Neutrophil (primary cell): ENCODE data around the gene REL.
A peak's percentile ranks its signal among the peaks of the same experiment; 100 is the strongest.

Experiments used
- H3K27ac ChIP-seq: fragments of 200-600 bp; sonication (generic); 2 replicates; pipeline ENCODE4 v1.5.1; 2016; ENCODE audit warnings: mild to moderate bottlenecking, moderate library complexity
- H3K27me3 ChIP-seq: fragments of 200-600 bp; sonication (generic); 2 replicates; pipeline ENCODE4 v1.6.0; 2016; ENCODE audit warnings: mild to moderate bottlenecking
- H3K36me3 ChIP-seq: fragments of 200-600 bp; sonication (generic); 2 replicates; pipeline ENCODE4 v1.5.1; 2017
- H3K4me1 ChIP-seq, 2 experiments: fragments of 200-600 bp in 1 of 2; sonication (generic) in 1 of 2; 1 replicate in 1 of 2; 2 replicates in 1 of 2; pipeline versions ENCODE4 v1.5.1 to v1.6.1; 2013 to 2016; ENCODE audit warnings: low read depth in 1 of 2, low read length in 1 of 2, mild to moderate bottlenecking in 1 of 2, moderate library complexity in 1 of 2; ENCODE audit not compliant: control insufficient read depth in 1 of 2, insufficient read depth in 1 of 2
- H3K4me3 ChIP-seq, 2 experiments: fragments of 200-600 bp in 1 of 2; sonication (generic) in 1 of 2; 1 replicate in 1 of 2; 2 replicates in 1 of 2; pipeline ENCODE4 v1.5.1; 2013 to 2016; ENCODE audit warnings: low read depth in 1 of 2, low read length in 1 of 2, mild to moderate bottlenecking in 1 of 2, moderate library complexity in 1 of 2
- H3K9me3 ChIP-seq: fragments of 200-600 bp; sonication (generic); 2 replicates; pipeline ENCODE4 v1.5.1; 2016
- TF ChIP-seq, protein P1 (sequence below): fragments of 200-600 bp; sonication (generic); IDR thresholded peaks from 2 replicates; pipeline ENCODE4 v1.5.1; 2016; ENCODE audit warnings: antibody characterized with exemption

Gene REL

DNA sequence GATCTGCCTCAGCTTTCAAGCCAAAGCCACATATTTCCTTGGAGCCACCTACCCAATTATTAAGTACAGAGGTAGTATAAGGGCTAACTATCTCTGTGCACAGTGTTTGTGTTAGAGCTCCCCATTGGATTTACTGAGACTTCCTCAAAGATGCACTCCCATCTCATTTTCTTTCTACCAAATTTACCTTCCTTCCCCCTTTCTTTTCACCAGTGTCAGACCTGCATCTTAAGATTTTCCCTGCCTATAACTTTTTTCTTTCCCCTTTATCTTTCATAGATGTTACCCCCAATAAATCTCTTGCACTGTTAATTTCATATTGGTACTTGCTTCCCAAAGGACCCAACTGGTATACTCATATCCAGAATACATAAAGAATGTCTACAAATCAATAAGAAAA, 5.9 kb upstream of the REL start:
- TF ChIP-seq, protein P1, sequence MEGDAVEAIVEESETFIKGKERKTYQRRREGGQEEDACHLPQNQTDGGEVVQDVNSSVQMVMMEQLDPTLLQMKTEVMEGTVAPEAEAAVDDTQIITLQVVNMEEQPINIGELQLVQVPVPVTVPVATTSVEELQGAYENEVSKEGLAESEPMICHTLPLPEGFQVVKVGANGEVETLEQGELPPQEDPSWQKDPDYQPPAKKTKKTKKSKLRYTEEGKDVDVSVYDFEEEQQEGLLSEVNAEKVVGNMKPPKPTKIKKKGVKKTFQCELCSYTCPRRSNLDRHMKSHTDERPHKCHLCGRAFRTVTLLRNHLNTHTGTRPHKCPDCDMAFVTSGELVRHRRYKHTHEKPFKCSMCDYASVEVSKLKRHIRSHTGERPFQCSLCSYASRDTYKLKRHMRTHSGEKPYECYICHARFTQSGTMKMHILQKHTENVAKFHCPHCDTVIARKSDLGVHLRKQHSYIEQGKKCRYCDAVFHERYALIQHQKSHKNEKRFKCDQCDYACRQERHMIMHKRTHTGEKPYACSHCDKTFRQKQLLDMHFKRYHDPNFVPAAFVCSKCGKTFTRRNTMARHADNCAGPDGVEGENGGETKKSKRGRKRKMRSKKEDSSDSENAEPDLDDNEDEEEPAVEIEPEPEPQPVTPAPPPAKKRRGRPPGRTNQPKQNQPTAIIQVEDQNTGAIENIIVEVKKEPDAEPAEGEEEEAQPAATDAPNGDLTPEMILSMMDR = no peak
- Histone ChIP-seq H3K4me1 (peaks cover 2 to 4% of the 10 kb centered on the region in 2 experiments), H3K9me3 (no peaks in the 10 kb centered on the region), H3K27ac (no peak overlapping the region), H3K4me3 (no peak overlapping the region), H3K36me3 (no peaks in the 10 kb centered on the region), H3K27me3 (no peaks in the 10 kb centered on the region)

DNA sequence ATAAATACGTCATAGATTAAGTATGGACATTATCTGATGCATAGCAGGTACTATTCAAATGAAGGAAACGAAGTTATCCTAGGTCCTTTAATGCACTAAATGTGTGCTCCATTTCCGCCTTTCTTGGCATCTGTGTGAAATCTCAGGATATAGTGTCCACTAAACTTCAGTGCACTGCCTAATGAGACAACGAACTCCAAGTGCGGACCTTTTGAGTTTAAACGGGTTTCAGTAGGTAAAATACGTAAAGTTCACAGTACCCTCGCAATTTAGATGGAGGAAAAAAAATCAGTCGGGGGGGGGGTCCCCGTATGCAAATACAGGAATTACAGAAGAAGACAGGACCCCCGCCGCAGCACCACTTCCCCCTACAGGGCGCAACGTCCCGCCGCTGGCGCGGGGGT, 729 bp upstream of the REL start:
- peak overlapping the region; percentile 99 for H3K27ac ChIP-seq
- H3K4me1 ChIP-seq = peaks cover 32 to 38% of the 10 kb centered on the region in 2 experiments
- TF ChIP-seq, protein P1 = no peak
- no peaks in the 10 kb centered on the region for H3K36me3 ChIP-seq
- H3K4me3 ChIP-seq = peak overlapping the region; percentile 90 to 99
- H3K9me3 ChIP-seq = no peaks in the 10 kb centered on the region
- no peaks in the 10 kb centered on the region for H3K27me3 ChIP-seq

DNA sequence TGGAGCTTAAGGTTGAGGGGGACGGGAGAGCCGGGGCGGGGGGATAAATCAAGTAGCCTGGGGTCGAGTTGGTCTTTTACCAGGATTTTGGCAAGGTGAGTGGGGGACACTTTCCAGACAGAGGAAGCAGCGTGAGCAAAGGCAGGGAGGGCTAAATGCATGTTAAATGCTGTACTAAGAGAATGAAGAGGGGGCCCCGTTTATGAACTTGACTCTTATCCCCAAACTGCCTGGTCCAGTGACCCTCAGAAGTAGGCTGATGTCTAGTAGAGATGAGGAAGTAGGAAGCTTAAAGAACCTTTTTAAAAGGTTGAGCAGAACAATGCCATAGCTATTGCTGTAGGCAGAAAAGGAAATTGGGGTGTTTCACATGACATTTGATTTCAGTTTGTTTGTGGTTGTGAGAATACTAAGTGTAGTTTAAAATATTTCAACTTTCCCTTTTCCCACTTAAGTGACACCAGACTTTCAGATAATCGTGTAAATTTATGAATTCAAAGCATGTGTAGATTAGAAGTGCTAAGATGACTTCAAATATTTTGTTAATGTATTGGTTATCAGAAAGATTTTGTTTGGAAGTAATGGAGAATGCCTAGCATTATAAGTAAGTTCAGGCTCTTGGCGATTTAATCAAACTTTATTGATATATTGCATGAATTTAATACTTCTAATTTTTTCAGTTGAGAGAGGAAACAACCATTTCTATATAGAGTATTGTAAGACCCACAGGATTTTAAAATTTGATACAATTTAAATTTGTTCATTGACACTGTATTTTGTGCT, 1.8 kb downstream of the REL start:
- Histone ChIP-seq H3K27ac (peak overlapping the region; percentile 99), H3K4me3 (peak overlapping the region; percentile 90 to 99), H3K27me3 (no peaks in the 10 kb centered on the region), H3K9me3 (no peaks in the 10 kb centered on the region), H3K4me1 (peaks cover 55 to 57% of the 10 kb centered on the region in 2 experiments), H3K36me3 (no peaks in the 10 kb centered on the region)
- TF ChIP-seq, protein P1 = no peak

DNA sequence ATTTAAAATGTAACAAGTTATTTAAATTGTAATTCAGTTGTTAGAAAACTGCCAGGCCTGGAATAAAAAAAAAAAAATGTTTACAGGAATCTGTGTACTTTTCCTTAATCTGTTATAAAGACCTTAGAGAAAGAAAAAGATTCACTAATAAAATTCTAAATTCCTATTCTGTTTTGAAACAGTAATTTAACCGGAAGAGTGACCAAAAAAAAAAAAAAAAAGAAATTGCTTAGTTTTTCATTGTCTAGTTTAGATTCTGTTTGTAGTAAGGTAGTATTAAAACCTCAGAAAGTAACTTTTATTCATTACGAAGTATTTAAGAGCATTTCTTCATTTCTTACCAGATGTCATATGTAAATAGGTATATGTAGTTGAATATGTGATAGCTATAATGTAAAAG, 2.5 kb downstream of the REL start:
- Histone ChIP-seq H3K36me3 (no peaks in the 10 kb centered on the region), H3K4me3 (peak overlapping the region; percentile 90 to 99), H3K27ac (peak overlapping the region; percentile 99), H3K4me1 (peaks cover 57% of the 10 kb centered on the region in 2 experiments), H3K9me3 (no peaks in the 10 kb centered on the region), H3K27me3 (no peaks in the 10 kb centered on the region)
- TF ChIP-seq, protein P1 = no peak

DNA sequence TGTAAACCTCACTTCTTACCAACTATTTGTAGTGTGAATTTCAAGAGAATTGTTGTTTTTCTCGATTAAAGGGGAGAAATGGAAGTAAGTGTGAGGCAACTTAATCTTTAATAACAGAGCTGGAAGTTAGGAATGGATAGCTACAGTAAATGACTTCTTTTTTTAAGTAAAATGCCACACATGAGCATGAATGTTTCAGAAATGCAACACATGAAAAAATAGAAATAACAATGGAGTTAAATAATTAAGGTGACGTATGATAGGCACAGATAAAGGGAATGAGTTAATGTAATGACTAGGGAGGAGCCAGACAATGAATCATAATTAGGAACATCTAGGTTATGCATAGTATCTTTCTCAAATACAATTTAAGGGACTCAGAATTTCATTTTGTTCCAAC, 3.4 kb downstream of the REL start:
- H3K27ac ChIP-seq = peak overlapping the region; percentile 99
- peak overlapping the region; percentile 4 to 90 for H3K4me3 ChIP-seq
- no peaks in the 10 kb centered on the region for H3K27me3 ChIP-seq
- TF ChIP-seq, protein P1 = no peak
- peaks cover 57% of the 10 kb centered on the region in 2 experiments for H3K4me1 ChIP-seq
- H3K9me3 ChIP-seq = no peaks in the 10 kb centered on the region
- no peaks in the 10 kb centered on the region for H3K36me3 ChIP-seq
